Lung microvascular endothelial cell (primary cell): ENCODE measurements around the gene GABRR2. TPM values are rescaled to one million over a fixed set of nuclear protein-coding genes. Genes with fewer than 3 reads are reported as not detected.
"Not testable (repeated sequence)": the region's sequence is repeated elsewhere in the genome, so short reads cannot be mapped to it uniquely, and the experiment has no call there.

Source experiments
- DNase-seq, 2 donors: peaks; one replicate each; pipeline versions ENCODE4 v3.0.0 to v3.0.0-alpha.2; 2010; ENCODE audit warnings: low read depth in 2 of 2
- total RNA-seq: library from RNA; depleted of rRNA; stranded (reverse); fragments of >200 nt; gene quantifications from 2 replicates; pipeline ENCODE4 v1.2.1, GENCODE V29; 2014

Gene GABRR2
- total RNA-seq, 1 donor from 2014 or later: 0.40 TPM

- DNase-seq: not testable (repeated sequence)
Observed at GRCh38 chr6:89295116-89295515, 20.0 kb downstream of the GABRR2 start.

GRCh38 chr6:89291256-89291819 is 23.8 kb downstream of the GABRR2 start:
- no peak for DNase-seq

- no peak for DNase-seq
Observed at GRCh38 chr6:89290401-89291155, 24.5 kb downstream of the GABRR2 start.

GRCh38 chr6:89289710-89290109 is 25.4 kb downstream of the GABRR2 start:
- DNase-seq: no peak

- DNase-seq: no peak
Observed at GRCh38 chr6:89287351-89288028, 27.6 kb downstream of the GABRR2 start.

- DNase-seq: no peak
Observed at GRCh38 chr6:89286516-89286915, 28.6 kb downstream of the GABRR2 start.

GRCh38 chr6:89284963-89285735 is 29.9 kb downstream of the GABRR2 start:
- no peak for DNase-seq

GRCh38 chr6:89284081-89284480 is 31.0 kb downstream of the GABRR2 start:
- no peak for DNase-seq

DNA sequence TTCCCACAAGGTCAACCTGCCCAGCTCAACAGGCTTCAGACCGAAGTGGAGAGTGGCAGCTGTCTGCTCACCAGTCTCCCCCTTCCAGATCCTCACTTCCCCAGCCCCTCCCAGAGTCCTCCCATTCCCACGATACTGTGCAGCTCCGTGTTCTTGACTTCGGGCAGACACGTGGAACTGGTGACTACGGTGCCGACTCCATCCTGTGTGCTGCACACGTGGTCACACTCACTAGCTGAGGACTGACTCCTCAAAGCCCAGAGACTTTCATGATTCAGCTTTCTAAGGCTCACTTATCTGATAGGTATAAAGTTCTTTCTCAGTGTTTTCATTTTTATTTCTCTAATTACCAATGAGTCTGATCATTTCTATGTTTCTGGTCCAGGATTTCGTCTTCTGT is 32.4 kb downstream of the GABRR2 start:
- no peak for DNase-seq

- peak; percentile 55 to 82 for DNase-seq
Observed at GRCh38 chr6:89281779-89282246, 33.3 kb downstream of the GABRR2 start.

DNA sequence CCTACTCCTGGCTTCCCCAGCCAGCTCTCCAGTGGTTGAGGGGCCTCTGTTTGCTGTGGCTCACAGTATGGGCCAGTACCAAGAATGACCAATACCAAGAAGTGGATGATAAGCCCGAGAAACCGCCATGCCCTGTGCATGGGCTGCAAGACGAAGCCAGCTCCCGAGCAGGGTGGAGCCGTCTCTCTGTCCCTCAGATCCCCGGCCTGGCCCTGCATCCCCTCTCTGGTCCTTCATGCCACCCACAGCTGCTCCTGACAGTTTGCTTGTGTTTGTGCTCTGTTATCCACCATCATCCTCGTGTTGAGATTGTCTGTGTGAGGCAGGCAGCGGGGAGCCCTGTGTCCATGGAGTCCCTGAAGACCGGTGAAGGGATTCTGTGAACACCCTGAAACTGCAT is 36.1 kb downstream of the GABRR2 start:
- DNase-seq: no peak

- DNase-seq: no peak
Observed at GRCh38 chr6:89275900-89276299, 39.2 kb downstream of the GABRR2 start.

- no peak for DNase-seq
Observed at GRCh38 chr6:89273816-89274215, 41.3 kb downstream of the GABRR2 start.

DNA sequence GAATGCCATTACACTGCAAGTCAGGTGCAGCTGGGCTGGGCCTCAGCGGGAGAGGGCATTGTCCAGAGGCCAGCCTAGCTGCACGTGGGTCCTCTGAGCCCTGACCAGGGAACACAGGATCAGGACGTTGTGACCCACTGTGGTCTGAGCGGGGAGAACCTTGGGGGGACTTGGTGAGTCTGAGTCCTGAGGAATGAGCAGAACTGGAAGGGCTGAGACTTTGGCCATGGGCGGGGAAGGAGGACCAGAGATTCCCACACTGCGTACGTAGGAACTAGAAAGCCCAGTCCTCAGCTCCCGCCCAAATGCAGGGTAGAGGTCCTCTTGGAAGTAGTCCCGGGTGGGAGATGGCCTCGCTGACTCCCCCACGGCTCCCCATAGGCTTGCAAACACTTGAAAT is 42.5 kb downstream of the GABRR2 start:
- DNase-seq: no peak

DNA sequence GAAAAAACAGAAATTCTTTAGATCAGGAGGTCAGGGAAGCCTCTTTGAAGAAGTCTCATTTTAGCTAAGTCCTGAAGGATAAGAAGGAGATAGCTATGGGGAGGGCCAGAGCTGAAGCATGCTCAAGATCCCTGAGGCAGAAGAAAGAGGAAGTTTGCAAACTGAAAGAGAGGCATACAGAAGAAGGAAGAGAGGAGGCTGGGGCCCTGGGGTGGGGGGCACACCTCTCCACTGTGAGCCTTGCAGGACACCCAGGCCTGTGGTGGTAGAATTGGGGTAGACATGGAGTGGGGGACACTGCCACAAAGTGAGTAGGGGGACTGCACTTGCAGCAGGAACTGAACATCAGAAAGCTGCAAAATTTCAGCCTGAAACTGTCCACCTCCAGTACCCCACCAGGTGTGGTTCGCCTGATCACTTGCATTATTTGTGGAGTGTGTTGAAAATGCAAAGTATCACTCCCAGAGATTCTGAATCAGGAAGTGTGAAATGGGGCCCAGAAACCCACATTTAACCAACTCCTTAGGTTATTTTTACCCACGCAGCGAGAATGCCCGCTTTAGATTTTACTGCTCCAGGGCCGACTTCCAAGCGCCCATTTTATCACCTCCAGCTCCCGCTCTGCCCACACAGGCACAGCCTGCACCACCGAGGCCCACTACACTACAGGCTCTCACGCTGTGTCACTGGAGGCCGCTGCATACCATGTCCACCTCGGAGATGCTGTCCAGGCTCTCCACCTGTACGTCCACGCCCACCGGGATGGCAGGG is 44.0 kb downstream of the GABRR2 start:
- no peak for DNase-seq

- no peak for DNase-seq
Observed at GRCh38 chr6:89269981-89270380, 45.1 kb downstream of the GABRR2 start.

DNA sequence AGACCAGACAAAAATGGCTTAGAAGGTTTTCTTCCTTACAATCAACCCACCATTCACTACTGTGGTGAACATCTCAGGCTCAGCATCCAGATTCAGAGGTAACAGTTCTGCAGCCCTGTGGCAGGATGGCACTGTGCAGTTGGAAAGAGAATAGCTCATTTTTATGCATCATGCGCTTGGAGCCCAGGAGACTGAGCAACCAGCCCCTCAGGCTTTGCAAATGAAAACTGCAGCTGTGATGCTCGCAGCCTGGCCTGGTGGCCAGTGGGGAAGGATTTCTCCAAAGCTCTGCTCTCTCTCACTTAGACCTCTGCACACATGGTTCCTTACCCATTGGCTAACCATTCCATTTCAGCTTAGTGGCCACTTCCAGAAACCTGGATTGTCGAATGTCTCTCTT is 45.8 kb downstream of the GABRR2 start:
- no peak for DNase-seq

DNA sequence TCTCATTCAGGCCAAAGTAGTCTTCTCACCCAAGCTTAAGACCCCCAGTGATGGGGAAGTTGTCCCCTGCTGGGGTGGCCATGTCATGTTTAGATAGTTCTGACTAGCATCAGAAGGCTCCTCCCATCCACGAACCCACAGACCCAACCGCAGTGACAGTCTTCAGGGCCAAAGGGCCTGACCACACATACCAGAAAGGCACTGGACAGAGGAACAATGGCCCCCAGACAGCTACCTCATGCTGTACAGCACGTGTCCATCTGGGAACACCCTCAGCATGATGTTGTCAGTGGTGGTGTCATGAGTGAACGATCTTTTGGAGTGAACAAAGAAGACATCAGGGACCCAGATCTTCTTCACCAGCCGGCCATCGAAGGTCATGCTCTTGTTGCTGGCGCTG is 46.3 kb downstream of the GABRR2 start:
- no peak for DNase-seq

DNA sequence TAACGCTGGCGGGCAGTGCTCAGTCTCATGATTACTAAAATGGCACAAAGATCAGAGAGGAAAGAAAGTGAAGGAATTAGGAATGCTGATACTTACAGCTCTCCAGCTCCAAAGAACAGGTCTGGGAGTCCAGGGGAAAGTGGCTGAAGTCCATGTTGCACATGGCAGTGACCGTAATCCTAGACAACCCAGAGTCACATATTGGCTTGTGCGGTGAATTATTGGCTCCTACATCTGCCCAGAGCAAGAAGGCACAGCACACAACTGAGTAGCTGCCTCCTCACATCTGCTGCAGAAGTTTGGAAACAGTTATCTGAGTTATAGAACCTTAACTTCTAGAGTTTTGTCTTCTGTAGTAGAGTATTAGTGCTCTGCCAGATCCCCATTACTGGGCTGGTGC is 47.2 kb downstream of the GABRR2 start:
- DNase-seq: no peak

GRCh38 chr6:89264296-89264695 is 50.8 kb downstream of the GABRR2 start:
- DNase-seq: no peak

GRCh38 chr6:89260832-89261231 is 54.3 kb downstream of the GABRR2 start:
- DNase-seq: peak; percentile 8 to 32
